Measurements from ENCODE around the gene TMEM132D.

GRCh38 chr12:129552996-129553750 lies 350.7 kb downstream of the TMEM132D start:
- TF ChIP-seq POLR2A (IDR thresholded peaks at IDR 0.05; ENCODE audit: low read length) (no peak), GATA1 (IDR thresholded peaks at IDR 0.05; ENCODE audit: low read depth, low read length) (no peak)

Data from erythroblast (primary cell).